H1 (cell line): Measurements from ENCODE around the gene MAP3K10. TPM values are rescaled to one million over a fixed set of nuclear protein-coding genes. Genes with fewer than 3 reads are reported as not detected.

Experiments
- CTCF ChIA-PET: fragments of 300-600 bp; sonication (Branson Sonifier 250); formaldehyde crosslinking; loops from one replicate; lab custom pipeline; 2021; ENCODE audit not compliant: partially characterized antibody; lab: Charles Lee
- POLR2A ChIA-PET: fragments of 300-600 bp; sonication (Branson Sonifier 250); formaldehyde crosslinking; loops from one replicate; lab custom pipeline; 2021; ENCODE audit warnings: inconsistent platforms; ENCODE audit not compliant: partially characterized antibody; lab: Charles Lee
- DNase-seq, 2 experiments: peaks; one replicate each; pipeline versions ENCODE4 v3.0.0 to v3.0.0-alpha.2; 2010 to 2022; ENCODE audit warnings: low spot score in 2 of 2, low read depth in 1 of 2, mixed read lengths in 1 of 2
- FAIRE-seq: peaks from 2 replicates; lab custom pipeline; 2011; peaks lifted over from hg19 to GRCh38; lab: Jason Lieb, UNC
- H2AFZ ChIP-seq: 2 replicates; pipeline ENCODE4 v1.8.1; 2012; ENCODE audit warnings: low read length, inconsistent platforms
- H2AK5ac ChIP-seq: 2 replicates; pipeline ENCODE4 v1.6.1; 2013; ENCODE audit warnings: low read depth, low read length
- H2BK120ac ChIP-seq: replicated peaks from 2 replicates; pipeline ENCODE3; 2013; ENCODE audit warnings: low read depth, low read length, inconsistent platforms
- H2BK12ac ChIP-seq: 2 replicates; pipeline ENCODE4 v1.6.1; 2013; ENCODE audit warnings: low read depth, low read length
- H2BK15ac ChIP-seq: 2 replicates; pipeline ENCODE4 v1.6.1; 2013; ENCODE audit warnings: low read length
- H2BK20ac ChIP-seq: 2 replicates; pipeline ENCODE4 v1.6.1; 2013; ENCODE audit warnings: low read length
- H2BK5ac ChIP-seq: 2 replicates; pipeline ENCODE4 v1.6.1; 2013; ENCODE audit warnings: low read depth, low read length
- H3K14ac ChIP-seq: 2 replicates; pipeline ENCODE4 v1.6.1; 2013; ENCODE audit warnings: inconsistent platforms; ENCODE audit not compliant: insufficient read length
- H3K18ac ChIP-seq: 2 replicates; pipeline ENCODE4 v1.6.1; 2013; ENCODE audit warnings: low read length; ENCODE audit errors: extremely low read depth
- H3K23ac ChIP-seq: 2 replicates; pipeline ENCODE4 v1.6.1; 2013; ENCODE audit warnings: inconsistent platforms; ENCODE audit not compliant: insufficient read length
- H3K23me2 ChIP-seq: 2 replicates; pipeline ENCODE4 v1.6.1; 2013; ENCODE audit warnings: low read depth, low read length
- H3K27ac ChIP-seq: 2 replicates; pipeline ENCODE4 v1.6.1; 2011; ENCODE audit warnings: low read depth, low read length, inconsistent platforms
- H3K27me3 ChIP-seq, 4 experiments: replicated peaks in 1 of 4; 1 replicate in 1 of 4; 2 replicates in 3 of 4; pipeline versions ENCODE4 v1.6.1 to v1.8.1; 2011 to 2013; ENCODE audit warnings: low read length in 3 of 4, mild to moderate bottlenecking in 3 of 4, inconsistent platforms in 2 of 4, mixed read lengths in 2 of 4, moderate library complexity in 1 of 4; ENCODE audit not compliant: control insufficient read depth in 3 of 4, insufficient read depth in 3 of 4; ENCODE audit errors: extremely low read depth in 1 of 4
- H3K36me3 ChIP-seq, 4 experiments: 2 replicates each; pipeline versions ENCODE4 v1.6.1 to v1.8.1; 2011 to 2013; ENCODE audit warnings: mild to moderate bottlenecking in 4 of 4, low read length in 3 of 4, moderate library complexity in 2 of 4, control low read depth in 1 of 4, inconsistent platforms in 1 of 4; ENCODE audit not compliant: insufficient read depth in 4 of 4, control insufficient read depth in 2 of 4
- H3K4ac ChIP-seq: replicated peaks from 2 replicates; pipeline ENCODE3; 2013; ENCODE audit warnings: low read length, low read depth, mixed read lengths, inconsistent platforms; ENCODE audit not compliant: insufficient read length
- H3K4me1 ChIP-seq, 4 experiments: replicated peaks in 1 of 4; 1 replicate in 1 of 4; 2 replicates in 3 of 4; pipeline versions ENCODE4 v1.6.1 to v1.8.1; 2011 to 2013; ENCODE audit warnings: low read length in 3 of 4, inconsistent platforms in 2 of 4, mixed read lengths in 1 of 4; ENCODE audit not compliant: insufficient read depth in 4 of 4, control insufficient read depth in 3 of 4
- H3K4me2 ChIP-seq, 2 experiments: 2 replicates each; pipeline versions ENCODE4 v1.6.1 to v1.8.1; 2011 to 2013; ENCODE audit warnings: low read depth in 2 of 2, low read length in 2 of 2, control low read depth in 1 of 2, inconsistent platforms in 1 of 2, mild to moderate bottlenecking in 1 of 2; ENCODE audit not compliant: insufficient read depth in 1 of 2
- H3K4me3 ChIP-seq, 4 experiments: fragments of 200-600, 300-600 bp in 1 of 4; sonication (generic), shearing (Covaris generic), sonication (Bioruptor Twin) in 1 of 4; 2 replicates each; pipeline versions ENCODE4 v1.5.1 to v1.8.1; 2011 to 2016; ENCODE audit warnings: low read length in 4 of 4, low read depth in 3 of 4, control low read depth in 2 of 4, inconsistent platforms in 2 of 4, mild to moderate bottlenecking in 2 of 4, mixed read lengths in 1 of 4, moderate library complexity in 1 of 4; ENCODE audit not compliant: insufficient read depth in 2 of 4; ENCODE audit errors: extremely low read depth in 1 of 4
- H3K56ac ChIP-seq: replicated peaks from 2 replicates; pipeline ENCODE3; 2013; ENCODE audit warnings: low read depth, mild to moderate bottlenecking, mixed read lengths, low read length, inconsistent platforms; ENCODE audit not compliant: insufficient read length
- H3K79me1 ChIP-seq: 2 replicates; pipeline ENCODE4 v1.6.1; 2013; ENCODE audit warnings: low read depth, low read length, control low read depth
- H3K79me2 ChIP-seq, 2 experiments: 2 replicates each; pipeline versions ENCODE4 v1.6.1 to v1.8.1; 2012 to 2013; ENCODE audit warnings: low read length in 2 of 2, mild to moderate bottlenecking in 2 of 2, inconsistent platforms in 1 of 2; ENCODE audit not compliant: insufficient read depth in 2 of 2, control insufficient read depth in 1 of 2
- H3K9ac ChIP-seq, 4 experiments: replicated peaks in 1 of 4; 1 replicate in 1 of 4; 2 replicates in 3 of 4; pipeline versions ENCODE4 v1.6.1 to v1.8.1; 2011 to 2013; ENCODE audit warnings: low read depth in 3 of 4, low read length in 3 of 4, control low read depth in 2 of 4, mild to moderate bottlenecking in 2 of 4, moderate library complexity in 2 of 4, inconsistent platforms in 1 of 4; ENCODE audit errors: extremely low read depth in 1 of 4
- H3K9me3 ChIP-seq, 2 experiments: 2 replicates each; pipeline versions ENCODE4 v1.6.1 to v1.8.1; 2012 to 2013; ENCODE audit warnings: mild to moderate bottlenecking in 2 of 2, moderate library complexity in 2 of 2, control low read depth in 1 of 2, inconsistent platforms in 1 of 2, low read depth in 1 of 2, low read length in 1 of 2, mixed read lengths in 1 of 2; ENCODE audit not compliant: insufficient read depth in 2 of 2
- H4K20me1 ChIP-seq, 2 experiments: replicated peaks in 1 of 2; 2 replicates each; pipeline versions ENCODE3 to v1.8.1; 2011 to 2013; ENCODE audit warnings: inconsistent platforms in 2 of 2, low read length in 2 of 2, mild to moderate bottlenecking in 1 of 2; ENCODE audit not compliant: insufficient read depth in 2 of 2, control insufficient read depth in 1 of 2
- H4K5ac ChIP-seq: 2 replicates; pipeline ENCODE4 v1.6.1; 2013; ENCODE audit warnings: low read length, low read depth, mixed read lengths, inconsistent platforms; ENCODE audit not compliant: insufficient read length
- H4K8ac ChIP-seq: 2 replicates; pipeline ENCODE4 v1.8.0; 2013; ENCODE audit warnings: mild to moderate bottlenecking, moderate library complexity, low read length, inconsistent platforms; ENCODE audit not compliant: insufficient read depth; ENCODE audit errors: extremely low read depth
- H4K91ac ChIP-seq: replicated peaks from 2 replicates; pipeline ENCODE3; 2013; ENCODE audit warnings: low read length, mixed read lengths, inconsistent platforms; ENCODE audit not compliant: insufficient read length
- JUN ChIP-seq: IDR thresholded peaks from 2 replicates; pipeline ENCODE4 v1.6.1; 2011; ENCODE audit warnings: low read depth, mild to moderate bottlenecking, improper control_type of control experiment, low read length
- NANOG ChIP-seq: IDR thresholded peaks from 2 replicates; pipeline ENCODE4 v1.6.1; 2011; ENCODE audit warnings: low read length, low read depth, mild to moderate bottlenecking, inconsistent platforms; ENCODE audit not compliant: insufficient read depth, poor library complexity, severe bottlenecking
- RAD21 ChIP-seq, 2 experiments: IDR thresholded peaks in 1 of 2; conservative IDR thresholded peaks in 1 of 2; 2 replicates each; pipeline ENCODE4 v1.6.1; 2011; ENCODE audit warnings: low read depth in 2 of 2, low read length in 2 of 2, improper control_type of control experiment in 1 of 2, inconsistent platforms in 1 of 2, mild to moderate bottlenecking in 1 of 2, moderate library complexity in 1 of 2
- RNF2 ChIP-seq: fragments of 200-900, 300-1000 bp; sonication (generic); IDR thresholded peaks from 2 replicates; pipeline ENCODE4 v1.7.1; 2016; ENCODE audit warnings: borderline replicate concordance, low read depth, mild to moderate bottlenecking, antibody characterized with exemption, low read length; ENCODE audit not compliant: poor library complexity, severe bottlenecking; ENCODE audit errors: missing control alignments
- WGBS, 2 experiments: shearing (Covaris generic) in 1 of 2; methylation state at CpG; one replicate each; pipeline versions ENCODE4 v1.1.6 to v1.1.7; 2013 to 2015; ENCODE audit warnings: low lambda C conversion rate in 2 of 2, mixed read lengths in 2 of 2, inconsistent platforms in 1 of 2, low coverage in 1 of 2, missing lambda C conversion rate in 1 of 2; ENCODE audit not compliant: insufficient replicate concordance in 2 of 2, insufficient coverage in 1 of 2, insufficient read length in 1 of 2; ENCODE audit errors: extremely low coverage in 1 of 2, missing lambda C conversion rate in 1 of 2; 5-methylcytosine and 5-hydroxymethylcytosine counted together
- polyA plus RNA-seq, 7 experiments: library from polyadenylated mRNA; depleted of rRNA in 3 of 7; stranded (reverse) in 5 of 7; unstranded in 2 of 7; fragments of >200 nt in 5 of 7; fragments of 200-250 nt in 2 of 7; gene quantifications; 1 replicate in 5 of 7; 2 replicates in 1 of 7; 4 replicates in 1 of 7; pipeline versions ENCODE4 v1.2.1 to v1.2.3, GENCODE V29; 2011 to 2013; ENCODE audit warnings: missing spikeins in 2 of 7, mixed read lengths in 2 of 7
- total RNA-seq: library from RNA; stranded (reverse); fragmentation: NEBNext Ultra II Directional; extraction: Animal tissue kit (Norgen Biotek cat#: 25700); gene quantifications from 2 replicates; pipeline ENCODE4 v1.2.1, GENCODE V29; 2021

The MAP3K10 gene
- total and polyA plus RNA-seq, 2 of the 8 experiments (the other 6 are each of a cell fraction or from before 2014, with no cell fraction given): 4.9 to 15.9 TPM

GRCh38 chr19:40147338-40147692, 43.9 kb upstream of the MAP3K10 start:
- Histone ChIP-seq H3K9me3 (no peaks in the 10 kb centered on the region), H3K4ac (no peak overlapping the region), H3K56ac (no peak overlapping the region), H3K27ac (no peak overlapping the region), H3K79me1 (no peaks in the 10 kb centered on the region), H2AK5ac (no peak overlapping the region), H2AFZ (no peak overlapping the region), H2BK12ac (no peak overlapping the region), H4K20me1 (no peaks in the 10 kb centered on the region), H4K8ac (no peak overlapping the region), H3K23me2 (no peaks in the 10 kb centered on the region), H3K18ac (no peak overlapping the region), H3K23ac (no peak overlapping the region), H2BK120ac (no peak overlapping the region), H3K4me1 (no peaks in the 10 kb centered on the region), H4K5ac (no peak overlapping the region), H3K9ac (no peak overlapping the region), H2BK15ac (no peak overlapping the region), H3K27me3 (no peaks in the 10 kb centered on the region), H2BK5ac (no peak overlapping the region), H3K4me2 (no peak overlapping the region), H3K14ac (no peak overlapping the region), H2BK20ac (no peak overlapping the region), H3K36me3 (no peaks in the 10 kb centered on the region), H3K4me3 (no peak overlapping the region), H4K91ac (no peak overlapping the region), H3K79me2 (no peaks in the 10 kb centered on the region)
- WGBS, 2 experiments: 88% methylated on average over 2 of the region's 2 CpGs; no CpG with 5 or more reads in 1 of the 2 experiments
- POLR2A ChIA-PET: interaction anchor here (0.9 kb wide), 1 partner anchor 52 kb away, joined by 3 read pairs; no protein-coding TSS in a partner anchor
- CTCF ChIA-PET: interaction anchor here (0.6 to 2.4 kb wide), 6 partner anchors 14 to 1644 kb away, joined by 3 to 12 read pairs (median 4); partner anchors contain the start of gene TTC9B
- DNase-seq (no peak), FAIRE-seq (no peak)
- no peak for TF ChIP-seq RNF2
- no peak for TF ChIP-seq NANOG
- TF ChIP-seq RAD21 (IDR thresholded peaks at IDR 0.05 in 1 of 2, conservative IDR thresholded peaks at IDR 0.05 in 1 of 2; ENCODE audit: low read depth in 2 of 2, low read length in 2 of 2): no peak
- TF ChIP-seq JUN: no peak
